ENCODE data around the gene GLCCI1. TPM values are rescaled to one million over a fixed set of nuclear protein-coding genes. Genes with fewer than 3 reads are reported as not detected.
A peak's percentile ranks its signal among the peaks of the same experiment; 100 is the strongest.

Gene GLCCI1
- total and polyA plus RNA-seq, 2 of the 13 experiments (the other 11 are each of a cell fraction or from before 2014, with no cell fraction given): 1.3 to 1.7 TPM

- no peak for TF ChIP-seq ZBTB49 (CRISPR knock-in tag; IDR thresholded peaks at IDR 0.05; ENCODE audit: borderline replicate concordance)
- peak; percentile 98 for TF ChIP-seq NFYC (CRISPR knock-in tag; IDR thresholded peaks at IDR 0.05)
- no peak for TF ChIP-seq ZNF20 (CRISPR knock-in tag; IDR thresholded peaks at IDR 0.05)
- TF ChIP-seq ZNF737 (CRISPR knock-in tag; IDR thresholded peaks at IDR 0.05; ENCODE audit: borderline replicate concordance): no peak
- peak; percentile 85; the same call in 1 of the 2 replicates for TF ChIP-seq ZGPAT (CRISPR knock-in tag; IDR thresholded peaks at IDR 0.05)
- TF ChIP-seq ZNF605 (CRISPR knock-in tag; IDR thresholded peaks at IDR 0.05): peak; percentile 59; the same call in 1 of the 2 replicates
- TF ChIP-seq ZNF276 (CRISPR knock-in tag; IDR thresholded peaks at IDR 0.05; ENCODE audit: low read depth): no peak
- no peak for TF ChIP-seq SP1 (IDR thresholded peaks at IDR 0.05)
- TF ChIP-seq SP1 (CRISPR knock-in tag; IDR thresholded peaks at IDR 0.05): peak; percentile 76
- no peak for TF ChIP-seq XRCC5 (optimal IDR thresholded peaks at IDR 0.05; ENCODE audit: low read length)
- peak; percentile 93 for TF ChIP-seq NFYB (CRISPR knock-in tag; IDR thresholded peaks at IDR 0.05)
- TF ChIP-seq MIER2 (CRISPR knock-in tag; IDR thresholded peaks at IDR 0.05): no peak
- no peak for TF ChIP-seq ZNF318 (CRISPR knock-in tag; IDR thresholded peaks at IDR 0.05)
- TF ChIP-seq ZSCAN30 (CRISPR knock-in tag; IDR thresholded peaks at IDR 0.05): no peak
Measured at GRCh38 chr7:7968544-7969305, at the start of gene GLCCI1 (continued).
